ENCODE data around the gene RAB3A.
"Not testable (repeated sequence)": the region's sequence is repeated elsewhere in the genome, so short reads cannot be mapped to it uniquely, and the experiment has no call there.

Gene RAB3A

GRCh38 chr19:18223860-18224524 is 20.1 kb upstream of the RAB3A start:
- peak; percentile 36 to 62 for DNase-seq

DNA sequence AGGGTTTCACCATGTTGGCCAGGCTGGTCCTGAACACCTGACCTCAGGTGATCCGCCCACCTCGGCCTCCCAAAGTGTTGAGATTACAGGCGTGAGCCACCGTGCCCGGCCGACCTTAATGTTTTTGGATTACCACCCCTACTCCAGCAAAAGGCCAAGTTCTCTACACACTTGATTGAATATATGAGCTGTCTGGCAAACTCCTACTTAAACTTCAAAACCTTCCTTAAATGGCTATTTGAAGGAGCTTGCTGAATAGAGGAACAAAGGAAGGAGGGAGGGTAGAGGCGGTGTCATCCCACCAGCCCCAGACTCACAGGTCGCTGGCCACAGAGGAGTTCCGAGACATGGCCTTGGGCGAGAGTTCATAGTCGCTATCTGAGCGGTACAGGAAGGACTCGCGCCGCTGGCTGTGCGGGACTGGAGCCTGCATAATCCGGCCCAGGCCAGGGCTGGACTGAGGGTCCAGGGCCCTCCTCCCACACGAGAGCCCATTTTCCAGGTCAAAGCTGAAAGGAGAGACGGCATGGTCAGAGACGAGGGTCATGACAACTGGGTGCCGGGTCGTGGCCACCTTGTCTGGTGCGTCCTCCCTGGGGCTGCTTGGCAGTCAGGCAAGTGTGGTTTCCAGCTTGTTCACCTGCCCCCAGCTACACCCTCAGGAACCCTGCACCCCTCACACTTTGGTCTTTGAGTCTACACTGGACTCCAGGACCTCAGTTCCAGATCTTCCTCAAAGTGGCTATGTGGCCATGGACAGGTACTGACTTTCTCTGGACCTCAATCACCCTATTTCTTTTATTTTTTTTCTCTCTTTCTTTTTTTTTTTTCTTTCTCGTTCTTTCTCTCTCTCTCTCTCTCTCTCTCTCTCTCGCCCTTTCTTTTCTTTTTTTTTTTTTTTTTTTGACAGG is 18.2 kb upstream of the RAB3A start:
- DNase-seq, result no peak

- no peak for DNase-seq
These were observed 16.9 kb upstream of the RAB3A start for GRCh38 chr19:18220632-18221275.

DNA sequence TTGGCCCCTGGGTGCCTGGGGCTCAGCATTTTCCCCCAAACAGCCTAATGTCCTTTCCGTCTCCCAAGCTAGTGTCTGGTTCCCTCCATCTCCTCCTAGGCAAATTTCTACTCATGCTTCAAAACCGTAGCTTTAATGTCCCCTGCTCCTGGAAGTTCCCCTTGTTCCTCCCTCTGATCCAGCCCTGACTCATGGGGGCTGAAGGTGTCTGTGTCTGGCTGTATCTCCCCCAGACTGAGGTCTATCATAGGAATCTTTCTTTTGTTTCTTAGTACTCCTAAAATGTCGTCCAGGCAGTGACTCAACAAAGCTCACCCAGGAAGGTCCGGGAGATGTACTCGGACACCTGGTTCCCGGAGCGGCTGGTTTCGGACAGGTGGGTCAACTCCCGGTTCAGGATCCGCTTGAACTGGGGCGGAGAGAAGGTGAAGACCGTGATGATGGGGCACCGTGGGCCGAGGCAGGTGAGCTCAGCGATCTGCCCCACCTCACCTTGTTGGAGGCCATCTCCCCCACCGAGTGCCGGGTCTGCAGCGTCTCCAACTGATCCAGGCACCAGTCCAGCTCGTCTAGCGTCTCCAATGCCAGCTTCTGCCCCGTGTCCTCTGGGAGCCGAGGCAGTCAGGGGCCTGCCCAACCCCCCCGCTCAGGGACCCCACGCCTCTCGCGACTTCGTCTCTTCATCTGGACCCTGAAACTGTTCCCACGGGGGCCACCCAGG is 16.2 kb upstream of the RAB3A start:
- DNase-seq, result no peak

DNA sequence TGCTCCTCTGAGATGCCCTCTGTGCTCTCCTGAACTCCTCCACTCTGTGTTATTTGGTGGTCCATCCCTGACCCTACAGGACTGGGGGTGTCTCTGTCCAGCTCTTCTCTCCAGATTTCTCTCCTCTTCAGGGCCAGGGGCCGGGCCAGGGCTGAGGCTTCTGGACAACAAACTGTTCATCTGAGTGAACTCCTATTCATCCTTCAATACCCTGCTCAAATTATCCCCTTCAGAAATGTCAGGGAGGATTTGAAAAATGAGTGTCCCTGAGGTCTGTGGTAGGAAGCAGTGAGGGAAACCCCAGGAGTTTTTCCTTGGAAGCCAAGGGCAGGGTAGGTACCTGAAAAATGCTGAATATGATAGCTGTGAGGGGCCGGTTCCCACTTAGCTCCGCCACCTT is 14.8 kb upstream of the RAB3A start:
- DNase-seq, result no peak

DNA sequence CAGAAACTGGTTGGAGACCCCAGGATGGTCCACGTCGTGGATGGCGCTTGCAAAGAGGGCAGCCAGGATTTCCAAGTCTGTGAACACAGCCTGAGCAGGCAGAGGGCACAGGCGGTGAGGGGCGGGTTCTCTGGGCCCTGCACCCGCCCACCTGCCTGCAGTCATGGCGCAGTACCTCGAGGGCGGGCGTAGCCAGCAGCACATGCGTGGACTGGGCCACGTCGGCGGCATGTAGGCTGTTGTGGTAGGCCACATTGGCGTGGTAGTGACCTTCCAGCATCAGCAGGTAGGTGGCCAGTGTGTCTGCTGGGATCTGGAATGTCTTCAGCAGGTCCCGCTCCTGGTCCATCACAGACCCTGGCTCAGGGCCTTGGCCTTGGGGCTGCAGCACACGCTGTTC is 14.3 kb upstream of the RAB3A start:
- no peak for DNase-seq

DNA sequence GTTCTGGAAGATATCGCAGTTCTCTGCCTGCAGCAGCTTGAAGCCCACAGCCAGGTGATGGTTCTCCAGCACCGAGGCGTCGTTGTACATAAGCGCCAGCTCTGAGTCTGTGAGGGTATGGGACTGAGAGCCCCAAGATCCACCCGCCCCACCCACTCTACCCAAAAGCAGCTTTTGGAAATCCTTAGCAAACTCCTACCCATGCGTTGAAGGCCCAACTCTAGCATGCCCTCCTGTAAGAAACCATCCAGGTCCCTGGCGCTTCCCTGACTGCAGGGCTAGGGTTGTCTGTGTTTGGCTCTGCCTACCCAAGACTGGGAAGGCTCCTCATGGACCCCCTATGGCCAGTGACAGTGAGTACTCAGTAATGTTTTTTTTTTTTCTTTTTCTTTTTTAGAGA is 12.9 kb upstream of the RAB3A start:
- DNase-seq, result no peak

DNA sequence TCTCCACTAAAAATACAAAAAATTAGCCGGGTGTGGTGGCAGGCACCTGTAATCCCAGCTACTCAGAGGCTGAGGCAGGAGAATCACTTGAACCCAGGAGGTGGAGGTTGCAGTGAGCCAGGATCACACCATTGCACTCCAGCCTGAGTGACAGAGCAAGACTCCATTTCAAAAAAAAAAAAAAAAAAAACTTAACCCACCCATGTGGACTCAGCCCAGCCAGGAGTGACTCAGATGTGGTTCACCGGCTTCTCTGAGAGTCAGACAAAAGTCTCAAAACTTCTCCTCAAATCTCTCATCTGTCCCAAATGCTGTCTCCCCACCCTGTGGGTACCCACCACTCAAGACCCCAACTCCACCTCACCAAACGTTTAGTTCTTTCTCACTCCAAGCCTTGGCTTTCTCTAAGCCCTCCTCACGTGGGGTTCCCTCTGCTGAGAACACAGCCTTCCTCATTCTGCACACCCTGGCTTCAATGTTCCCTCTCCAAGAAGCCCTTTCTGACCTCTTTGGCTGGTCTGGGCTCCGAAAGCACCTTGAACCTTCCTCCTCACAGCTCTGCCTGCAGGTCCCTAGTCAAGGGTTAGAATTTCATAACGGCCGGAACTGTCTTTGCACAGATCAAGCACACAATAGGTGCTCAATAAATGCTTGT is 11.1 kb upstream of the RAB3A start:
- DNase-seq, result no peak

GRCh38 chr19:18211683-18212082 is 7.8 kb upstream of the RAB3A start:
- DNase-seq, result no peak

DNA sequence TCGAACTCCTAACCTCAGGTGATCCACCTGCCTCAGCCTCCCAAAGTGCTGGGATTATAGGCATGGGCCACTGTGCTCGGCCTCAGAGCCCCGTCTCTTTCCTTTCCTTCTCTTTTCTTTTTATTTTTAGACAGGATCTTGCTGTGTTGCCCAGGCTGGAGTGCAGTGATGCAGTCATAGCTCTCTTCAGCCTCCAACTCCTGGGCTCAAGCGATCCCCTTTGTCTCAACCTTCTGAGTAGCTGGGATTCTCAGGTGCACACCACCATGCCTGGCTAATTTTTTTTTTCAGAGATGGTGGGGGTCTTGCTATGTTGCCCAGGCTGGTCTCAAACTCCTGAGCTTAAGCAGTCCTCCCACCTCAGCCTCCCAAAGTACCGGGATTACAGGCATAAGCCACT is 6.1 kb upstream of the RAB3A start:
- not testable (repeated sequence) for DNase-seq

DNA sequence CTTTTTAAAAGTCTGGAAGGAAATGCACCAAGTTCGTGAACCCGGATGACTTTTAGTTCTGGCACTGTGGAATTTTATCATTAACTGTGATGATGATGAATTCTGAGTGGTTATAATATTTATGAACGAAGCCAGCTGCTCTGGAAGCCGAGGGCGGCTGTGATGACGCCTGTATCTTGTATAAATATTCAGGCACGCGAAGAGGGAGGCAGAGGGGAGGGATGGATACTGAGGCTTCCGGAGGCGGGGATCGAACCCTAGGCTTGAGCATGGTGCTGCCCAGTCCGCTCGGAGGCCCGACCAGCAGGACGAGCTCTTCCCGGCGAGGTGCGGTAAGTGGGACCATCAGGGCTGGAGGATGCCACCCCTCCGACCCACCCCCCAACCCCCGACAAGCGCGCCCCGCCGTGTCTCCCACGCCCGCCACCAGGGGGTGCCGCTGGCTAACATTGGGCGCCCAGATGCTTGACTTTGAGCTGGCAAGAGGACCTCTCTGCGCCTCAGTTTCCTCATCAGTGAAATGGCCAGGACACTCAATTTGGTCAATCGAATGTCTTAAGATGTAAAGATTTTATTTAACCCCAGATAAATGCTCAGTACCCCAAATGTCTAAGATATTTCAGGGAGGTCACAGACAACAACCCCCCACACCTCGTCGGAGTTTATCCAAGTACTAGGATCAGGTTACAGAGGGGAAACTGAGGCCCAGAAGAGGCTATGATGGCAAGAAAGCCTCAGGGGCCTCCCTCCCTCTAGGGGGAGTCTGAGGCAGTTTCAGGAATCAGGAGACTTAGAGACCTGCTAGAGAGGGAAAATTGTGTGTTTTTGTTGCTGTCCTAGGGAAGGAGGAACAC is 4.5 kb upstream of the RAB3A start:
- peak in 1 of 2 donors; percentile 55 for DNase-seq

DNA sequence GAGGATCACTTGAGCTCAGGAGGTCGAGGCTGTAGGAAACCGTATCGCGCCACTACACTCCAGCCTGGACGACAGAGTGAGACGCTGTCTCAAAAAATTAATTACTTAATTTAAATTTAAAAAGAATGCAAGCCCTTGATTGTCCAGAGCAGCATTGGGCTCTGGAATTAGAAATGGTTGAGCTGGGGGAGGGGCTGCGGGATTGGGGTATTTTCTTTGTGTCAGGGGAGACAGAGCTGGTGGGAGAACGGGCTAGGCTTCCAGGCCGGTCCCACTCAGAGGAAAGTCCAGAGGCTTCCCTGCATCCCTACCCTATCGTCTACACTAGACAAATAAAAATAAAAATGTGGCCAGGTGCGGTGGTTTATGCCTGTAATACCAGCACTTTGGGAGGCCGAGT is 2.2 kb upstream of the RAB3A start:
- no peak for DNase-seq

- peak in 1 of 2 donors; percentile 13 for DNase-seq
These were observed 1.5 kb upstream of the RAB3A start for GRCh38 chr19:18205200-18205892.

DNA sequence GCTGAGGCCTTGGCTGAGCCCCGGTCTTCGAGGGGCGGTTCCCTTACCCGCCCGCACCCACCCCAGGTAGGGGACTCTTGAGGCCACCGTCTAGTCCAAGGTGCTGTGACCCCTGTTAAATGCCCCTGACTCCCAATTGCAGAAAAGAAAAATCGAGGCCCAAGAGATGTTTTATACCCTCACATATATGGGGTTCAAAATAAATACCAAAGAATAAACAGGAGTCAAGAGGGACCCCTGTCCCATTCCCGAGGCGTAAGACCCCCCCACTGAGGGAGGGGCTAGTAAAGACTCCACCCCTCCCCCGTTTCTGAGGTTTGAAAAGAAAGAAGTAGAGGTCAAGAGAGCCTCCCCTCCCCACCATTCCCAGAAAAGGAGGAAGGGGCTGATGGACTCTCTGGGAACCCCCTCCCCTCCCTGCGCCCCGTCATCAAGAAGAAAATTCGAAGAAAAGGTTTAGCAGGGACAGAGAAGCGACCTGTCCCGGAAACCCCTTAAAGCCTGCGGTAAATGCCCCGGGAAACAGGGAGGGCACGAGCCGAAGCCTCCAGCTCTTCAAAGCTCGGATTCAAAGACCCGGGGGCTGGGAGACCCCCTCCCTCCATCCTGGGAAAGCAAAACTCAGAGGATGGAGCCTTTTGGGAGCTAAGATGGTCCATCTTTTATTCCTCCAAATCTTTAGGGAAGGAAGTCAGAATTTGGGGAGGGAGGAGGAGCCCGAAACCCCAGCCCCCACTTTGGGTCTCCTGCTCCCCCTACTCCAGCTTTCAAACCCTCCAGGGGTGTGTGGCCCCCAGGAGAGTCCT is 755 bp upstream of the RAB3A start:
- no peak for DNase-seq

GRCh38 chr19:18203408-18203862 is 407 bp downstream of the RAB3A start:
- no peak for DNase-seq

DNA sequence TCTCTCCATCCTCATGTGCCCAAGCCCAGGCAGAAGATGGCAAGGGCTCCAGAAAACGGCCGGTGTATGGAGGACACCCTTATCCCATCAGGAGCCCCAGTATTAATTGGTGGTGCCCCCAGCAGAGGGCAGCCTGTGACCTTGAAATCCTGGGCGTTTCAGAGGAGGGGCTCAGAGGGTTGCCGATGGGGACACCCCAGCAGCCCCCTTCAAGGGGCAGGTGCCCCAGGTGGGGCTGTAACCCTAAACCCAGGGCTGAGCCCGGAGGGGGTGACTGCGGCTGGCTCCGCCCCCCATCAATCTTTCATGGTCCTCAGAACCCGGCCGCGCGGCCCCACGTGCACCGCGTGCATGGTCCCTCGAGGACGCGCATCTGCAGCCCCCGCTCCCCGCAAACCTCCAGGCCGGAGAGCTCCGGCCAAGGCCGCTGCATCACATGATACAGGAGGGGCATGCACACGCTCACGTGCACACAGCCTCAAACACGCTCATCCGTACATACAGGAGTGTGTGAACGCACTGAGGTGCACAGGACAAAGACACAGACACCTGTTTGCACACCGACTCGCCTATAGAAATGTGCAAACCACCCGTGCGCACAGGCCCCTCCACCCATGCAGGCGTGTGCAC is 949 bp downstream of the RAB3A start:
- DNase-seq, result no peak

DNA sequence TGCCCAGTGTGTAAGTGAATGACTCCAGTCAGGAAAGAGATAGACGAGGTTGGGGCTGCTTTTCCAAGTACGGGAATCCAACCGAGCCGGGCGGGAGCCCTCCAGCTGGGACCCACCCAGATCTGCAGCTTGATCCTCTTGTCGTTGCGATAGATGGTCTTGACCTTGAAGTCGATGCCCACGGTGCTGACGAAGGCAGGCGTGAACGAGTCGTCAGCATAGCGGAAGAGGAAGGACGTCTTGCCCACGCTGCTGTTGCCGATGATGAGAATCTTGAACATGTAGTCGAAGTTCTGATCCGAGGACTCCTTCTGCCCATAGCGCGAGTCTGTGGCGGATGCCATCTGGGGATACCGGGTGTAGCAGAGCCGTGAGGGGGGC is 1.5 kb downstream of the RAB3A start:
- peak in 1 of 2 donors; percentile 23 for DNase-seq

- DNase-seq, result no peak
These were observed 5.5 kb downstream of the RAB3A start for GRCh38 chr19:18198374-18198773.

DNA sequence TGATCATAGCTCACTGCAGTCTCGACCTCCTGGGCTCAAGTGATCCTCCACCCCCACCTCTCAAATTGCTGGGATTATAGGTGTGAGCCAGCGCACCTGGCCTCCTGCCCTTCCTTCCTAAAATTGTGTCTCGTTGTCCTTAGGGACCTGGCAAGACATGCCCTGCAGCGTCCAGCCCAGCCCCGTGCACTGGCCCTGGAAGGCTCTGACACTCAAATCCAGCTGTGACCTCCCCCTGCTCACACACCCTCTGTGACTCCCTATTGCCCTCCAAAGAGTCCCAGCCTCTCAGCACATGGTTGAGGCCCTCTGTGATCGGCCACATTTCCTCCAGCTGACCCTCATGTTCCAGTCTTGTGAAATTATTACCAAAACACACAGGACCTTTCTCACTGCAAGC is 5.9 kb downstream of the RAB3A start:
- DNase-seq, result no peak

DNA sequence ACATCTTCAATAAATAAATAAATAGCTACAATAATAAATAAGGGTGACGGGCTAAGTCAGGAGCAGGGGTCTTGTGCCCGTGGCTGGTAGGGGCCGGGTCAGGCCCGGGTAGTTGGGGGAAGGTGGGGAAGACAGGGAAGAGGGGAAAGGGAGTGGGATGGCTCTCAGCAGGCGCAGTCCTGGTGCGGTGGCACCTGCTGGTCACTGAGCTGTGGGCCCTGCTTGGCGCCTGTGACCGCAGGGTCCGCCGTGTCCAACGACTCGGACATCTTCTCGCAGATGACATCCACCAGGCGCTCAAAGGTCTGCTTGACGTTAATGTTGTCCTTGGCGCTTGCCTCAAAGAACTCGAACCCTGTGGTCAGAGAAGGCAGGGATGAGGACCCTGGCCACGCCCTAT is 6.5 kb downstream of the RAB3A start:
- DNase-seq, result no peak
